ENCODE results near the gene TENM3.

DNA sequence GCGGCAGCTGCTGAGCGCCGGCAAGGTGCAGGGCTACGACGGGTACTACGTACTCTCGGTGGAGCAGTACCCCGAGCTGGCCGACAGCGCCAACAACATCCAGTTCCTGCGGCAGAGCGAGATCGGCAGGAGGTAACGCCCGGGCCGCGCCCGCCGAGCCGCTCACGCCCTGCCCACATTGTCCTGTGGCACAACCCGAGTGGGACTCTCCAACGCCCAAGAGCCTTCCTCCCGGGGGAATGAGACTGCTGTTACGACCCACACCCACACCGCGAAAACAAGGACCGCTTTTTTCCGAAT is 557.0 kb downstream of the TENM3 start:
- no peak for TF ChIP-seq CTCF (conservative IDR thresholded peaks at IDR 0.05)
- no peak for TF ChIP-seq ZFX (IDR thresholded peaks at IDR 0.05)

Measured in C4-2B (cell line).